Measurements from ENCODE around the gene SOX1. TPM values are rescaled to one million over a fixed set of nuclear protein-coding genes. Genes with fewer than 3 reads are reported as not detected.

Gene SOX1
- total RNA-seq, 1 donor from 2014 or later: not detected

GRCh38 chr13:112097770-112098169 lies 30.8 kb downstream of the SOX1 start:
- H3K4me3 ChIP-seq (ENCODE audit: low read depth, low read length): no peak overlapping the region
- TF ChIP-seq, protein P1, sequence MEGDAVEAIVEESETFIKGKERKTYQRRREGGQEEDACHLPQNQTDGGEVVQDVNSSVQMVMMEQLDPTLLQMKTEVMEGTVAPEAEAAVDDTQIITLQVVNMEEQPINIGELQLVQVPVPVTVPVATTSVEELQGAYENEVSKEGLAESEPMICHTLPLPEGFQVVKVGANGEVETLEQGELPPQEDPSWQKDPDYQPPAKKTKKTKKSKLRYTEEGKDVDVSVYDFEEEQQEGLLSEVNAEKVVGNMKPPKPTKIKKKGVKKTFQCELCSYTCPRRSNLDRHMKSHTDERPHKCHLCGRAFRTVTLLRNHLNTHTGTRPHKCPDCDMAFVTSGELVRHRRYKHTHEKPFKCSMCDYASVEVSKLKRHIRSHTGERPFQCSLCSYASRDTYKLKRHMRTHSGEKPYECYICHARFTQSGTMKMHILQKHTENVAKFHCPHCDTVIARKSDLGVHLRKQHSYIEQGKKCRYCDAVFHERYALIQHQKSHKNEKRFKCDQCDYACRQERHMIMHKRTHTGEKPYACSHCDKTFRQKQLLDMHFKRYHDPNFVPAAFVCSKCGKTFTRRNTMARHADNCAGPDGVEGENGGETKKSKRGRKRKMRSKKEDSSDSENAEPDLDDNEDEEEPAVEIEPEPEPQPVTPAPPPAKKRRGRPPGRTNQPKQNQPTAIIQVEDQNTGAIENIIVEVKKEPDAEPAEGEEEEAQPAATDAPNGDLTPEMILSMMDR (conservative IDR thresholded peaks at IDR 0.05; ENCODE audit: low read depth, low read length): no peak
- DNase-seq (ENCODE audit: low read depth): no peak

DNA sequence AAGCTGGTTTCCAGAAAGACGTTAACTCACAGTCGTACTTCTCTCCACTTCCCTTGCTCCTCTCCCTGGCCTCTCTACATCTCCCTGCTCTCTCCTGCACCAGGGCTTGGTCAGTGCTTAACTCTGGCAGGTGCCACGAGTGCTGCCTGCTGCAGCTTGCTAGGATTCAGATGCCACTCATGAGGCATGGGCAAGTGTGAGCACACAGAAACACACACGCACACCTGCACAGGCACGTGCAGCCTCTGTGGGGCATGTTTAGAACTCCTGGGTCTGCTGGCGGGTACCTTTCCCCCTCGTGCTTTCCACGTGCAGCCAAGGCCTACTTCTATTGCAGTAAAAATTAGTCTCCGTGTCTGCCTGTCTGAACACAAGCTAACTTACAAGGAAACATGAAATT lies 31.8 kb downstream of the SOX1 start:
- DNase-seq (ENCODE audit: low read depth): no peak
- TF ChIP-seq, protein P1 (conservative IDR thresholded peaks at IDR 0.05; ENCODE audit: low read depth, low read length): no peak
- no peak overlapping the region for H3K4me3 ChIP-seq (ENCODE audit: low read depth, low read length)

GRCh38 chr13:112101360-112101930 lies 34.5 kb downstream of the SOX1 start:
- no peak for DNase-seq (ENCODE audit: low read depth)
- no peak overlapping the region for H3K4me3 ChIP-seq (ENCODE audit: low read depth, low read length)
- TF ChIP-seq, protein P1 (conservative IDR thresholded peaks at IDR 0.05; ENCODE audit: low read depth, low read length): no peak

- DNase-seq (ENCODE audit: low read depth): no peak
- H3K4me3 ChIP-seq (ENCODE audit: low read depth, low read length): no peak overlapping the region
- TF ChIP-seq, protein P1 (conservative IDR thresholded peaks at IDR 0.05; ENCODE audit: low read depth, low read length): peak; percentile 15
These were observed 35.3 kb downstream of the SOX1 start for GRCh38 chr13:112102243-112102642.

GRCh38 chr13:112103260-112103838 lies 36.4 kb downstream of the SOX1 start:
- H3K4me3 ChIP-seq (ENCODE audit: low read depth, low read length): no peak overlapping the region
- DNase-seq (ENCODE audit: low read depth): no peak
- TF ChIP-seq, protein P1 (conservative IDR thresholded peaks at IDR 0.05; ENCODE audit: low read depth, low read length): no peak

- TF ChIP-seq, protein P1 (conservative IDR thresholded peaks at IDR 0.05; ENCODE audit: low read depth, low read length): no peak
- no peak overlapping the region for H3K4me3 ChIP-seq (ENCODE audit: low read depth, low read length)
- DNase-seq (ENCODE audit: low read depth): no peak
These were observed 37.3 kb downstream of the SOX1 start for GRCh38 chr13:112103961-112104880.
